GM08714 (cell line): ENCODE measurements around the gene HELQ.
"Not testable (repeated sequence)": the region's sequence is repeated elsewhere in the genome, so short reads cannot be mapped to it uniquely, and the experiment has no call there.

Experiments
- H3K4me3 ChIP-seq: fragments of 200-500 bp; sonication (Bioruptor generic); 2 replicates; pipeline ENCODE4 v1.5.1; 2014; ENCODE audit warnings: mild to moderate bottlenecking, low read length, inconsistent platforms
- ZNF274 ChIP-seq: IDR thresholded peaks from 2 replicates; pipeline ENCODE4 v1.6.1; 2012; ENCODE audit warnings: mild to moderate bottlenecking, low read depth, low read length

HELQ gene

GRCh38 chr4:83405844-83406816, 49.5 kb downstream of the HELQ start:
- no peak overlapping the region for H3K4me3 ChIP-seq
- TF ChIP-seq ZNF274, result no peak

- H3K4me3 ChIP-seq, result not testable (repeated sequence)
These were observed 57.5 kb downstream of the HELQ start for GRCh38 chr4:83398158-83398557.

- TF ChIP-seq ZNF274, result no peak
- no peak overlapping the region for H3K4me3 ChIP-seq
These were observed 61.7 kb downstream of the HELQ start for GRCh38 chr4:83393908-83394307.

GRCh38 chr4:83392562-83392961, 63.1 kb downstream of the HELQ start:
- no peak for TF ChIP-seq ZNF274

GRCh38 chr4:83390944-83391343, 64.7 kb downstream of the HELQ start:
- TF ChIP-seq ZNF274, result no peak
- no peak overlapping the region for H3K4me3 ChIP-seq

More at GRCh38 chr4:83392562-83392961, 63.1 kb downstream of the HELQ start:
- H3K4me3 ChIP-seq, result no peak overlapping the region

GRCh38 chr4:83389756-83390505, 65.7 kb downstream of the HELQ start:
- no peak for TF ChIP-seq ZNF274
- no peak overlapping the region for H3K4me3 ChIP-seq

- no peak for TF ChIP-seq ZNF274
- no peak overlapping the region for H3K4me3 ChIP-seq
These were observed 66.4 kb downstream of the HELQ start for GRCh38 chr4:83389037-83389720.

- H3K4me3 ChIP-seq, result no peak overlapping the region
- no peak for TF ChIP-seq ZNF274
These were observed 67.3 kb downstream of the HELQ start for GRCh38 chr4:83388313-83388676.

GRCh38 chr4:83387476-83388312, 67.9 kb downstream of the HELQ start:
- TF ChIP-seq ZNF274, result no peak
- H3K4me3 ChIP-seq, result no peak overlapping the region

- no peak for TF ChIP-seq ZNF274
- H3K4me3 ChIP-seq, result no peak overlapping the region
These were observed 68.6 kb downstream of the HELQ start for GRCh38 chr4:83387012-83387411.

- H3K4me3 ChIP-seq, result no peak overlapping the region
- TF ChIP-seq ZNF274, result no peak
These were observed 72.8 kb downstream of the HELQ start for GRCh38 chr4:83382850-83383249.

GRCh38 chr4:83381173-83381572, 74.5 kb downstream of the HELQ start:
- H3K4me3 ChIP-seq, result no peak overlapping the region
- TF ChIP-seq ZNF274, result no peak

- no peak for TF ChIP-seq ZNF274
- H3K4me3 ChIP-seq, result no peak overlapping the region
These were observed 77.2 kb downstream of the HELQ start for GRCh38 chr4:83378419-83378818.

GRCh38 chr4:83372931-83373330, 82.7 kb downstream of the HELQ start:
- TF ChIP-seq ZNF274, result no peak
- no peak overlapping the region for H3K4me3 ChIP-seq
